HL-60 (cell line): ENCODE data around the gene IZUMO2.

Source experiments
- DNase-seq, 2 experiments: peaks; one replicate each; pipeline ENCODE4 v3.0.0-alpha.2; 2010 to 2020; ENCODE audit warnings: low read depth in 1 of 2, low spot score in 1 of 2
- H3K27ac ChIP-seq: fragments of 250-450 bp; sonication (Bioruptor Pico); replicated peaks from 2 replicates; pipeline ENCODE4 v1.5.1; 2020; ENCODE audit warnings: mild to moderate bottlenecking, moderate library complexity
- H3K27me3 ChIP-seq: fragments of 250-450 bp; sonication (Bioruptor Pico); 2 replicates; pipeline ENCODE4 v1.5.1; 2021; ENCODE audit warnings: mild to moderate bottlenecking, moderate library complexity; ENCODE audit not compliant: insufficient read depth, poor library complexity, severe bottlenecking
- H3K4me3 ChIP-seq: replicated peaks from 2 replicates; pipeline ENCODE4 v1.5.1; 2011; ENCODE audit warnings: mild to moderate bottlenecking, control low read depth, low read length; ENCODE audit not compliant: insufficient read depth
- GABPA ChIP-seq: IDR thresholded peaks from 2 replicates; pipeline ENCODE4 v1.6.1; 2012; ENCODE audit warnings: low read depth
- POLR2AphosphoS5 ChIP-seq: IDR thresholded peaks from 2 replicates; pipeline ENCODE4 v1.6.1; 2012; ENCODE audit warnings: low read depth
- SPI1 ChIP-seq: IDR thresholded peaks from 2 replicates; pipeline ENCODE4 v1.6.1; 2012; ENCODE audit warnings: low read depth, mild to moderate bottlenecking, borderline replicate concordance
- TF ChIP-seq, protein P1 (sequence below): IDR thresholded peaks from one replicate; pipeline ENCODE4 v1.5.1; 2011; ENCODE audit warnings: low read length, control low read depth, inconsistent platforms; ENCODE audit not compliant: insufficient read depth
- TF ChIP-seq, protein P2 (sequence below): IDR thresholded peaks from 2 replicates; pipeline ENCODE4 v1.6.1; 2012; ENCODE audit warnings: low read depth; ENCODE audit not compliant: insufficient replicate concordance

The IZUMO2 gene

DNA sequence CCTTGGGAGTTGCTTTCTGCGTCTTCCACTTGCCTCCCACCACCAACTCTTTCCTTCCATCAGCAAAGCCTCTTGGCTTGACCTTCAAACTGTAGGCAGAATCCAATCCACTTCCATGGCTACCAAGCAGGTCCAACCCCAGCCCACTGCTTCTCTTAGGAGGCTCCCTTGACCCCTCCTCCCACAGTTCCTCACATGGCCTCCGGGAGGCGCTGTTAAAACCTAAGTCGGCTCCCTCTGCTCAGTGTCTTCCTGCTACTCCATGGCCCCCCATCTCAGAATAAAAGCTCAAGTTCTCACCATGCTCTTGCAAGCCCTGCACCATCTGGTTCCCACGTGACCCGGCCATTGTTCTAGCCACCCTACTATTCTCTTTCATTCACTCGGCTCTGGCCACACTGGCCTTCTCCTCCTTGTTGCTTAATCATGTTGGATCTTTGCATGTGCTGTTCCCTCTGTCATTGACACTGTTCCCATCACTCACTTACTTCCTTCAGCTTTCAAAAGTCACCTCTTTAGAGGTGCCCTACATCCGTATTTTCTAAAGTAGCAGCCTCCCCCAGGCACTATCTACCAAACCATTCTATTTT is 7.5 kb downstream of the IZUMO2 start:
- Histone ChIP-seq H3K27me3 (no peaks in the 10 kb centered on the region), H3K4me3 (no peak overlapping the region), H3K27ac (no peak overlapping the region)
- no peak for DNase-seq
- TF ChIP-seq SPI1, result no peak
- TF ChIP-seq POLR2AphosphoS5, result no peak

DNA sequence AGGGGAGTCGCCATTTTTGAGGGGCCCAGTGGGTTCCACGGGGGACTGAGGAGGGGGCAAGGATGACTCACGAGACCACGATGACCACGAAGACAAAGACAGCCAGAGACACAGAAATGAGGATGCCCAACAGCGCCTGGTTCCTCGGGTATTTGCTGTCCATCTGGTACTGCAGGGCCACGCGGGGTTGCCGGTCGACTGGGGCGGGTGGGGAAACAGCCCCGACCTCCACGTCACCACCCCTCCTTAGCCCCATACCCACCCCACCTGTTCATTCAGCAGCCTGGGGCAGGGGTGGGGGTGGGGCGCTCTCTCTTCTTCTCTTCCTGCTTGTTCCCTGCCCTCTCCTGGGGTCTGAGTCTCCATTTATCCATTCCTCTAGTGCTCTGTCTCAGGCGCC is 8.6 kb downstream of the IZUMO2 start:
- DNase-seq, result no peak
- H3K4me3 ChIP-seq, result no peak overlapping the region
- no peak for TF ChIP-seq POLR2AphosphoS5
- TF ChIP-seq, protein P1, sequence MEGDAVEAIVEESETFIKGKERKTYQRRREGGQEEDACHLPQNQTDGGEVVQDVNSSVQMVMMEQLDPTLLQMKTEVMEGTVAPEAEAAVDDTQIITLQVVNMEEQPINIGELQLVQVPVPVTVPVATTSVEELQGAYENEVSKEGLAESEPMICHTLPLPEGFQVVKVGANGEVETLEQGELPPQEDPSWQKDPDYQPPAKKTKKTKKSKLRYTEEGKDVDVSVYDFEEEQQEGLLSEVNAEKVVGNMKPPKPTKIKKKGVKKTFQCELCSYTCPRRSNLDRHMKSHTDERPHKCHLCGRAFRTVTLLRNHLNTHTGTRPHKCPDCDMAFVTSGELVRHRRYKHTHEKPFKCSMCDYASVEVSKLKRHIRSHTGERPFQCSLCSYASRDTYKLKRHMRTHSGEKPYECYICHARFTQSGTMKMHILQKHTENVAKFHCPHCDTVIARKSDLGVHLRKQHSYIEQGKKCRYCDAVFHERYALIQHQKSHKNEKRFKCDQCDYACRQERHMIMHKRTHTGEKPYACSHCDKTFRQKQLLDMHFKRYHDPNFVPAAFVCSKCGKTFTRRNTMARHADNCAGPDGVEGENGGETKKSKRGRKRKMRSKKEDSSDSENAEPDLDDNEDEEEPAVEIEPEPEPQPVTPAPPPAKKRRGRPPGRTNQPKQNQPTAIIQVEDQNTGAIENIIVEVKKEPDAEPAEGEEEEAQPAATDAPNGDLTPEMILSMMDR, result no peak
- TF ChIP-seq, protein P2, sequence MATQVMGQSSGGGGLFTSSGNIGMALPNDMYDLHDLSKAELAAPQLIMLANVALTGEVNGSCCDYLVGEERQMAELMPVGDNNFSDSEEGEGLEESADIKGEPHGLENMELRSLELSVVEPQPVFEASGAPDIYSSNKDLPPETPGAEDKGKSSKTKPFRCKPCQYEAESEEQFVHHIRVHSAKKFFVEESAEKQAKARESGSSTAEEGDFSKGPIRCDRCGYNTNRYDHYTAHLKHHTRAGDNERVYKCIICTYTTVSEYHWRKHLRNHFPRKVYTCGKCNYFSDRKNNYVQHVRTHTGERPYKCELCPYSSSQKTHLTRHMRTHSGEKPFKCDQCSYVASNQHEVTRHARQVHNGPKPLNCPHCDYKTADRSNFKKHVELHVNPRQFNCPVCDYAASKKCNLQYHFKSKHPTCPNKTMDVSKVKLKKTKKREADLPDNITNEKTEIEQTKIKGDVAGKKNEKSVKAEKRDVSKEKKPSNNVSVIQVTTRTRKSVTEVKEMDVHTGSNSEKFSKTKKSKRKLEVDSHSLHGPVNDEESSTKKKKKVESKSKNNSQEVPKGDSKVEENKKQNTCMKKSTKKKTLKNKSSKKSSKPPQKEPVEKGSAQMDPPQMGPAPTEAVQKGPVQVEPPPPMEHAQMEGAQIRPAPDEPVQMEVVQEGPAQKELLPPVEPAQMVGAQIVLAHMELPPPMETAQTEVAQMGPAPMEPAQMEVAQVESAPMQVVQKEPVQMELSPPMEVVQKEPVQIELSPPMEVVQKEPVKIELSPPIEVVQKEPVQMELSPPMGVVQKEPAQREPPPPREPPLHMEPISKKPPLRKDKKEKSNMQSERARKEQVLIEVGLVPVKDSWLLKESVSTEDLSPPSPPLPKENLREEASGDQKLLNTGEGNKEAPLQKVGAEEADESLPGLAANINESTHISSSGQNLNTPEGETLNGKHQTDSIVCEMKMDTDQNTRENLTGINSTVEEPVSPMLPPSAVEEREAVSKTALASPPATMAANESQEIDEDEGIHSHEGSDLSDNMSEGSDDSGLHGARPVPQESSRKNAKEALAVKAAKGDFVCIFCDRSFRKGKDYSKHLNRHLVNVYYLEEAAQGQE, result no peak
- TF ChIP-seq GABPA, result no peak
- TF ChIP-seq SPI1, result no peak
- no peak overlapping the region for H3K27ac ChIP-seq
- H3K27me3 ChIP-seq, result no peaks in the 10 kb centered on the region

DNA sequence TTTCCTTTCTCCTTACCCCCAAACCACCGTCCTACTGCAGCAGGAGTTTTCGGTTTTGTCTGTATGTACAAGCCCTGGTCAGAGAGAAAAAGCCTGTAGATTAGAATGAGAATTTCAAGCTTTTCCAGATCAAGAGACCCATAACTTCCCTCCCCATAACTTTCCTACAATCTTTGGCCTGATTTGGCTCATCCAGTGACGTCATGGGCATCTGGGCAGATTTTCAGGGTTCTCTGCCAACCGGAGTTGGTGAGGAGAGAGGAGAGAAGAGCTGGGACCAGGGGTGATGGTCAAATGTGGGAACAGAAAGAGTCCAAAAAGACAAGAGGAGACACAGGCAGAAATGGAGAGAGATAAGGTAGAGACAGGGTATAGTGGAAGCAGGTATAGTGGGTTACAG is 10.5 kb downstream of the IZUMO2 start:
- no peak for DNase-seq
- TF ChIP-seq, protein P1, result no peak
- no peak for TF ChIP-seq SPI1
- TF ChIP-seq, protein P2, result no peak
- TF ChIP-seq POLR2AphosphoS5, result no peak
- no peak for TF ChIP-seq GABPA
- peaks cover 2% of the 10 kb centered on the region for H3K27me3 ChIP-seq
- H3K4me3 ChIP-seq, result no peak overlapping the region
- H3K27ac ChIP-seq, result no peak overlapping the region

DNA sequence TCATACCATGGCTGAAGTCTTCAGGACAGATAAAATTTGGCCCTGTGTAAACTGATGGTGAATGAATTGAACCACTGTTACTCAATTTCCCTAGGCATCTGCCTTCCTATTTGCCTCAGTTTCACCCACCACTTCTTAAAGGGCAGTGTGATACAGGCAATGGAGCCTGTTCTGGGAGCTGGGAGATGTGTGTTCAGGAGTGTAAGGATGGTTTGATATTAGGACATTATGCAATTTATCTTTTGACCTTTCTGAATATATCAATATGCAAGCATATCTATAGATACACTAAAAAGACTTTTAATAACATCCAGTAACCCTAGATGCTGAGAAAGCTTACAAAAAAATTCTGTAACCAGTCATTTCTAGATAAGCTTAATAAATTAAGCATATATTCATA is 14.6 kb downstream of the IZUMO2 start:
- DNase-seq, result no peak
- H3K27ac ChIP-seq, result no peak overlapping the region
- TF ChIP-seq POLR2AphosphoS5 (no peak), GABPA (no peak), SPI1 (no peak)
- TF ChIP-seq, protein P1, result no peak
- TF ChIP-seq, protein P2, result no peak
- no peak overlapping the region for H3K4me3 ChIP-seq
- peaks cover 5% of the 10 kb centered on the region for H3K27me3 ChIP-seq
